Dedifferentiated amniotic fluid mesenchymal stem cell (primary cell): ENCODE results near the gene ELFN2.

Source experiments
- DNase-seq: peaks from one replicate; pipeline ENCODE4 v3.0.0-alpha.2; 2016; ENCODE audit errors: extremely low spot score

Gene ELFN2

GRCh38 chr22:37455896-37456295 is 28.6 kb upstream of the ELFN2 start:
- DNase-seq = no peak

GRCh38 chr22:37454857-37455686 is 27.8 kb upstream of the ELFN2 start:
- peak; percentile 34 for DNase-seq

- DNase-seq = no peak
These were observed 26.4 kb upstream of the ELFN2 start for GRCh38 chr22:37453696-37454095.

- DNase-seq = no peak
These were observed 23.9 kb upstream of the ELFN2 start for GRCh38 chr22:37451218-37451617.

GRCh38 chr22:37449331-37450001 is 22.2 kb upstream of the ELFN2 start:
- DNase-seq = no peak

- no peak for DNase-seq
These were observed 21.3 kb upstream of the ELFN2 start for GRCh38 chr22:37448516-37449127.

- no peak for DNase-seq
These were observed 18.2 kb upstream of the ELFN2 start for GRCh38 chr22:37445501-37445900.

- DNase-seq = no peak
These were observed 16.7 kb upstream of the ELFN2 start for GRCh38 chr22:37443977-37444376.

GRCh38 chr22:37443086-37443485 is 15.8 kb upstream of the ELFN2 start:
- DNase-seq = no peak

GRCh38 chr22:37442537-37442936 is 15.3 kb upstream of the ELFN2 start:
- no peak for DNase-seq

- no peak for DNase-seq
These were observed 14.9 kb upstream of the ELFN2 start for GRCh38 chr22:37442135-37442534.

GRCh38 chr22:37440875-37441274 is 13.6 kb upstream of the ELFN2 start:
- DNase-seq = no peak

GRCh38 chr22:37439347-37439746 is 12.1 kb upstream of the ELFN2 start:
- no peak for DNase-seq

- DNase-seq = no peak
These were observed 8.8 kb upstream of the ELFN2 start for GRCh38 chr22:37435970-37436603.

- DNase-seq = no peak
These were observed 6.5 kb upstream of the ELFN2 start for GRCh38 chr22:37433786-37434185.

GRCh38 chr22:37432708-37433054 is 5.4 kb upstream of the ELFN2 start:
- no peak for DNase-seq

GRCh38 chr22:37431801-37432707 is 4.8 kb upstream of the ELFN2 start:
- DNase-seq = peak; percentile 88

GRCh38 chr22:37431366-37431765 is 4.1 kb upstream of the ELFN2 start:
- no peak for DNase-seq

- DNase-seq = no peak
These were observed 3.7 kb upstream of the ELFN2 start for GRCh38 chr22:37430941-37431340.

- DNase-seq = no peak
These were observed 1.6 kb upstream of the ELFN2 start for GRCh38 chr22:37428649-37429586.
